GM23248 (cell line): ENCODE results near the gene CDK2. TPM values are rescaled to one million over a fixed set of nuclear protein-coding genes. Genes with fewer than 3 reads are reported as not detected.

Experiments used
- DNase-seq: peaks from one replicate; pipeline ENCODE4 v3.0.0-alpha.2; 2015
- H2AFZ ChIP-seq: fragments of 200-600 bp; sonication (generic); 2 replicates; pipeline ENCODE4 v1.6.1; 2016; ENCODE audit warnings: antibody characterized with exemption
- H3F3A ChIP-seq: fragments of 200-600 bp; sonication (generic); 2 replicates; pipeline ENCODE4 v1.6.1; 2016; ENCODE audit warnings: mild to moderate bottlenecking, antibody characterized with exemption, mixed run types; ENCODE audit not compliant: insufficient read depth
- H3K27ac ChIP-seq: fragments of 200-600 bp; sonication (generic); 2 replicates; pipeline ENCODE4 v1.5.1; 2016; ENCODE audit warnings: mild to moderate bottlenecking
- H3K27me3 ChIP-seq: fragments of 200-600 bp; sonication (generic); replicated peaks from 2 replicates; pipeline ENCODE4 v1.6.1; 2016; ENCODE audit warnings: mild to moderate bottlenecking; ENCODE audit not compliant: insufficient read depth
- H3K36me3 ChIP-seq: fragments of 200-600 bp; sonication (generic); 2 replicates; pipeline ENCODE4 v1.6.1; 2016; ENCODE audit warnings: low read depth, mild to moderate bottlenecking
- H3K4me1 ChIP-seq: fragments of 200-600 bp; sonication (generic); 2 replicates; pipeline ENCODE4 v1.6.1; 2016; ENCODE audit warnings: mild to moderate bottlenecking; ENCODE audit not compliant: insufficient read depth
- H3K4me2 ChIP-seq: fragments of 200-600 bp; sonication (generic); one replicate; pipeline ENCODE4 v1.6.1; 2016; ENCODE audit warnings: mild to moderate bottlenecking; ENCODE audit not compliant: unreplicated experiment
- H3K4me3 ChIP-seq: fragments of 200-600 bp; sonication (generic); 2 replicates; pipeline ENCODE4 v1.5.1; 2016; ENCODE audit warnings: mild to moderate bottlenecking
- H3K79me2 ChIP-seq: fragments of 200-600 bp; sonication (generic); 2 replicates; pipeline ENCODE4 v1.6.1; 2016; ENCODE audit warnings: mild to moderate bottlenecking; ENCODE audit not compliant: insufficient read depth
- H3K9ac ChIP-seq: fragments of 200-600 bp; sonication (generic); 2 replicates; pipeline ENCODE4 v1.6.1; 2016; ENCODE audit warnings: mild to moderate bottlenecking
- H3K9me2 ChIP-seq: fragments of 200-600 bp; sonication (generic); 2 replicates; pipeline ENCODE4 v1.6.1; 2016; ENCODE audit warnings: mixed run types, mild to moderate bottlenecking, moderate library complexity; ENCODE audit not compliant: insufficient read depth
- H3K9me3 ChIP-seq: fragments of 200-600 bp; sonication (generic); one replicate; pipeline ENCODE4 v1.6.1; 2017; ENCODE audit warnings: low read depth
- H4K20me1 ChIP-seq: fragments of 200-600 bp; sonication (generic); 2 replicates; pipeline ENCODE4 v1.6.0; 2016; ENCODE audit not compliant: insufficient read depth
- EZH2 ChIP-seq: fragments of 200-600 bp; sonication (generic); IDR thresholded peaks from 2 replicates; pipeline ENCODE4 v1.6.1; 2018; ENCODE audit warnings: antibody characterized with exemption, mild to moderate bottlenecking; ENCODE audit not compliant: insufficient read depth, poor library complexity, severe bottlenecking
- EZH2phosphoT487 ChIP-seq: fragments of 200-600 bp; sonication (generic); IDR thresholded peaks from 2 replicates; pipeline ENCODE4 v1.6.1; 2018; ENCODE audit warnings: antibody characterized with exemption, moderate library complexity, mild to moderate bottlenecking, low read depth; ENCODE audit not compliant: insufficient read depth
- WGBS, 2 experiments: methylation state at CpG; one replicate each; pipeline ENCODE4 v1.1.6; 2015 to 2017; ENCODE audit warnings: low lambda C conversion rate in 2 of 2, low coverage in 1 of 2; ENCODE audit errors: missing lambda C conversion rate in 2 of 2; 5-methylcytosine and 5-hydroxymethylcytosine counted together
- in situ Hi-C: fragments of 300-500 bp; cut with MboI; formaldehyde crosslinking; loops from 2 replicates; pipeline ENCODE4 v1.15.0; 2020
- polyA plus RNA-seq: library from polyadenylated mRNA; unstranded; fragments of >200 nt; fragmentation: Nextera tagmentation; extraction: Ambion mirVana; gene quantifications from 2 replicates; pipeline ENCODE4 v1.2.1, GENCODE V29; 2016
- total RNA-seq: library from RNA; depleted of rRNA; stranded (reverse); fragments of >200 nt; shearing (Covaris generic); gene quantifications from 2 replicates; pipeline ENCODE4 v1.2.3, GENCODE V29; 2014

The CDK2 gene
- total and polyA plus RNA-seq, 2 experiments from 2014 or later = 16.6 to 20.8 TPM

DNA sequence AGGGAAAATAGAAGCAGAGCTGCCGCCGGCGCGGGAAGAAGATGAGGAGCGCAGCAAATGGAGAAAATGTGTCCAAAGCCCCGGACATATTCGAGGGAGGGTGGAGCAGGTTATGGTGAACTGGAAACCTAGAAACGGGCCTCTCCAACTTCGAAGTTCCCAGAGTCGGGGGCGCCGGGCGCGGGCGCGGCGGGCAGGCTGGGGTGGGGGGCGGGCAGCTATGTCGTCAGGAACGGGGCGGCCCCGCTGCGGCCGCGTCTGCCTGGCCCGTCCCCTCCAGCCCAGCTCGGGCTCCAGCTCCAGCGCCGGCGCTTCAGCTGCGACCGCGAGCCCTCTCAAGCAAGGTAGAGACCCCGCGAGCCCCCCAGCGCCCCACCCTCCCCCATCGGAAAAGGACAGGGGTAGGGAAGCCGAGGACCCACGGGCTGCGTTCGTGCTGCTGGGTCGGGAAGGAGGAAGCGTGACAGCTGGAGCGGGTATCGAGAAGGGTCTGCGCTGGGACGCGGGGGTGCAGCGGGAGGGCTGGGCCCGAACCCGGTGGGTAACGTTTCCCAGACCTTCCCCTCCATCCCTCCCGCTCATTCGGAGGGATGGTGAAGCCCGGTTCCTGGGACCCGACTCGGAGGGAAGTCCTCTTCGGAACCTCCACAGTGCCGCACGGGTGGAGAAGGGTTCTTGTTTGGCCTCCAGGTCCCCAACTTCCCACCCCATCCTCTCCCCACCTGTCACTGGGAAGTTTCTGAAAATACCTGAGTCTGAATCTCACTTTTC is 34.7 kb upstream of the CDK2 start:
- in situ Hi-C loops = loop anchor here (10.0 kb wide), 1 partner anchor 107 kb away; the partner anchor contains the start of gene DNAJC14
- peak overlapping the region; percentile 95 for H2AFZ ChIP-seq
- peak overlapping the region; percentile 87 for H3K27ac ChIP-seq
- H3K4me2 ChIP-seq = peak overlapping the region; percentile 94
- no peaks in the 10 kb centered on the region for H3K27me3 ChIP-seq
- peak overlapping the region; percentile 78 for H3K4me3 ChIP-seq
- peaks cover 40% of the 10 kb centered on the region for H3K4me1 ChIP-seq
- no peaks in the 10 kb centered on the region for H3K9me2 ChIP-seq
- H3K9me3 ChIP-seq = no peaks in the 10 kb centered on the region
- DNase-seq = peak; percentile 72
- no peaks in the 10 kb centered on the region for H3K36me3 ChIP-seq
- H3K9ac ChIP-seq = peak overlapping the region; percentile 87
- peaks cover 51% of the 10 kb centered on the region for H3K79me2 ChIP-seq
- 0 to 1% methylated on average over 20 to 51 of the region's 60 CpGs for WGBS, 2 experiments
- peaks cover 36% of the 10 kb centered on the region for H3F3A ChIP-seq
- no peak for TF ChIP-seq EZH2
- TF ChIP-seq EZH2phosphoT487 = no peak
- no peaks in the 10 kb centered on the region for H4K20me1 ChIP-seq

GRCh38 chr12:55932551-55932910 is 34.1 kb upstream of the CDK2 start:
- H3K36me3 ChIP-seq = no peaks in the 10 kb centered on the region
- H3K4me1 ChIP-seq = peaks cover 44% of the 10 kb centered on the region
- peaks cover 51% of the 10 kb centered on the region for H3K79me2 ChIP-seq
- peak overlapping the region; percentile 87 for H3K9ac ChIP-seq
- H3K9me3 ChIP-seq = no peaks in the 10 kb centered on the region
- peak overlapping the region; percentile 78 for H3K4me3 ChIP-seq
- peaks cover 42% of the 10 kb centered on the region for H3F3A ChIP-seq
- TF ChIP-seq EZH2 (no peak), EZH2phosphoT487 (no peak)
- DNase-seq = peak; percentile 46
- peak overlapping the region; percentile 94 for H3K4me2 ChIP-seq
- H3K27ac ChIP-seq = peak overlapping the region; percentile 87
- H4K20me1 ChIP-seq = no peaks in the 10 kb centered on the region
- 0 to 4% methylated on average over 4 of the region's 4 CpGs for WGBS, 2 experiments
- H2AFZ ChIP-seq = peak overlapping the region; percentile 95
- H3K9me2 ChIP-seq = no peaks in the 10 kb centered on the region
- in situ Hi-C loops = loop anchor here (10.0 kb wide), 1 partner anchor 108 kb away; the partner anchor contains the start of gene DNAJC14
- H3K27me3 ChIP-seq = no peaks in the 10 kb centered on the region

DNA sequence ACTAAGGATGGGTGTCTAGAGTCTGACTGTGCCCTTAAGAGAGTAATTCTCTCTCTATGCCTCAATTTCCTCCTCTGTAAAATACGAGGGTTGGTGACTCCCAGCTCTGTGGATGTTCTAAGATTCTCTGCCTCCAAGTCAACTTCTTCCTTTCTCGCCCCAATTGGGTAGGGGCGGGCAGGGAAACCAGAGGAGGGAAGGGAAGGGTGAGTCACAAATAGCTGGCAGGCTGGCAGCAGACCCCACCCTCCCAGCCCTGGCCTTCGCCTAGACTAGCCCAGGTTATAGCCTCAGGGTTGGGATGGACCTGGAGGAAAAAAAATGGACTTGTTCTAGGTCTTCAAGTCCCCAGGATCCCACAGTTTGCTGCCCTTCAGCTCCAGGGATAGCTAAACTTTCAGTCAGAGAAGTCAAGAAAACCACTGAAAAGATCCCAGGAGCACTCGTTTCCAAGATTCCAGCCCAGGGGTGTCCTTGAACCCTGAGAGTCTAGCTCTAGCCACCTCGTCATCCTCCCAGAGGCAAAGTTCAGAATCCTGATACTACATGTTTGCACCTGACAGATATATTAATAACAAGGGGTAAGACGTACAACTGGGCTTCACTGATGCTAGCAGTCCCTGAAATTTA is 33.3 kb upstream of the CDK2 start:
- peak overlapping the region; percentile 87 for H3K9ac ChIP-seq
- DNase-seq = peak; percentile 57
- peaks cover 38% of the 10 kb centered on the region for H3F3A ChIP-seq
- TF ChIP-seq EZH2 (no peak), EZH2phosphoT487 (no peak)
- H3K9me3 ChIP-seq = no peaks in the 10 kb centered on the region
- no peaks in the 10 kb centered on the region for H4K20me1 ChIP-seq
- peak overlapping the region; percentile 87 for H3K27ac ChIP-seq
- H3K27me3 ChIP-seq = no peaks in the 10 kb centered on the region
- H3K4me3 ChIP-seq = peak overlapping the region; percentile 78
- H3K36me3 ChIP-seq = no peaks in the 10 kb centered on the region
- in situ Hi-C loops = loop anchor here (10.0 kb wide), 1 partner anchor 108 kb away; the partner anchor contains the start of gene DNAJC14
- WGBS, 2 experiments = 43 to 46% methylated on average over 7 of the region's 7 CpGs
- H3K79me2 ChIP-seq = peaks cover 44% of the 10 kb centered on the region
- no peaks in the 10 kb centered on the region for H3K9me2 ChIP-seq
- H3K4me1 ChIP-seq = peaks cover 52% of the 10 kb centered on the region
- H3K4me2 ChIP-seq = peak overlapping the region; percentile 94
- H2AFZ ChIP-seq = peak overlapping the region; percentile 95

DNA sequence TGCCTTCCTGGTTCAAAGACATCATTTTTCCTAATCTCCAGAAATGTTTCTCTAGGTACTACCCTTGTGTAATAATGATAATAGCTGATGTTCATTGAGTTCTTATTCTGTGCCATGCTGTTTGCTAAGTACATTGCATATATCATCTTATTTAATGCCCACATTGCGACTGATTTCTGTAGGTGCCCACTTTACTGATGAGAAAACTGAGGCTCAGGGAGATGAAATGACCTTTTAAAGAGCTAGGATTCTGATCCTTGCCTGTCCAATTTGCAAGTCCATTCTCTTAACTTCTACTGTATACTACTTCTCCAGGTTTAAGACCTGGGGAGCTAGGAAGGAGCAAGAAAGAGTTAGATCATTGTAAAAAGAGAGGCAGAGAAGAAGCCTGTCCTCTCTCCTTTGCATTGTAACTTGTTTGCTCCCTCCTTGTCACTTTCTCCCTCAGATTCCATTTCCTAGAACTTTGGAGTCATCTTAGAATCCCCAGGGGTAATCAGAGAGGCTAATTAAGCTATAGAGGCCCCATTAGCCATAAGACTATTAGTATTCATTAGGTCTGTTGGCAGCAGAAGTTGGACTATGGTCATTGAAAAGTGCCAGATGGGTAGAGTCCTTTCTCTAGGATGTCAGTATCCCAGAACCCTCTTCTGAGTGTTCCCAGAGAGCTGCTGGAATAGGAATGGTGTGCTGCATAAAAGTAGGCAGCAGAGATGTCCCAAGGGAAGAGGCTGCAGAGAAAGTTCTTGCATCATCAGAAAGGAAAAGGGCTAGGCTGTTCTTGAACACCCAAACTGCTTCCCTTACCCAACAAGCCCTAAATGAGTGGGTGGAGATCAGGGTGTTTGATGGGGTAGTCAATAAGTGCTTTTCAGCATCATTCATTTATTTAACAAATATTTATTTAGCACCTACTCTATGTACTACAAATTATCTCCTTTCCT is 32.6 kb upstream of the CDK2 start:
- Histone ChIP-seq H3K4me3 (no peak overlapping the region; the same call in 1 of the 2 replicates), H3K9me2 (no peaks in the 10 kb centered on the region), H4K20me1 (no peaks in the 10 kb centered on the region), H3K27ac (no peak overlapping the region), H3K27me3 (no peaks in the 10 kb centered on the region), H3K4me1 (peaks cover 54% of the 10 kb centered on the region), H2AFZ (no peak overlapping the region), H3K4me2 (peak overlapping the region; percentile 94), H3F3A (peaks cover 45% of the 10 kb centered on the region), H3K36me3 (no peaks in the 10 kb centered on the region), H3K79me2 (peaks cover 38% of the 10 kb centered on the region), H3K9me3 (no peaks in the 10 kb centered on the region), H3K9ac (peak overlapping the region; percentile 87; the same call in 1 of the 2 replicates)
- in situ Hi-C loops = loop anchor here (10.0 kb wide), 1 partner anchor 109 kb away; the partner anchor contains the start of gene DNAJC14
- 100% methylated on average over 1 of the region's 1 CpG for WGBS, 2 experiments
- TF ChIP-seq EZH2phosphoT487 (no peak), EZH2 (no peak)
- DNase-seq = peak; percentile 73
